Gastroesophageal sphincter (tissue), 3 donors: ENCODE measurements around the gene OTOGL.

Experiments
- CTCF ChIP-seq, 4 experiments: fragments of 200-600 bp in 2 of 4; fragments of 450-650 bp in 2 of 4; sonication (generic) in 1 of 4; IDR thresholded peaks; one replicate each; pipeline ENCODE4 v1.5.1; 2017 to 2019; ENCODE audit warnings: antibody characterized with exemption in 4 of 4, mild to moderate bottlenecking in 2 of 4, moderate library complexity in 2 of 4
- EP300 ChIP-seq: sonication (generic); formaldehyde crosslinking; IDR thresholded peaks from one replicate; pipeline ENCODE4 v1.6.1; 2017; ENCODE audit warnings: antibody characterized with exemption, mild to moderate bottlenecking
- POLR2A ChIP-seq, 2 donors: fragments of 450-650 bp; IDR thresholded peaks; one replicate each; pipeline ENCODE4 v1.6.1; 2017; ENCODE audit warnings: antibody characterized with exemption in 2 of 2, mild to moderate bottlenecking in 2 of 2, moderate library complexity in 1 of 2
- POLR2AphosphoS5 ChIP-seq: sonication (generic); formaldehyde crosslinking; IDR thresholded peaks from one replicate; pipeline ENCODE4 v1.6.1; 2017; ENCODE audit warnings: antibody characterized with exemption

GRCh38 chr12:80359703-80360102 is 260.4 kb downstream of the OTOGL start:
- TF ChIP-seq CTCF (IDR thresholded peaks at IDR 0.05) (no peak), POLR2AphosphoS5 (no peak), EP300 (no peak), POLR2A (IDR thresholded peaks at IDR 0.05) (no peak)
